ENCODE measurements around the gene CCDC40. TPM values are rescaled to one million over a fixed set of nuclear protein-coding genes. Genes with fewer than 3 reads are reported as not detected.
A peak's percentile ranks its signal among the peaks of the same experiment; 100 is the strongest.

Gene CCDC40
- total and polyA plus RNA-seq, 2 of the 13 experiments (the other 11 are each of a cell fraction or from before 2014, with no cell fraction given), result 4.1 to 5.5 TPM

DNA sequence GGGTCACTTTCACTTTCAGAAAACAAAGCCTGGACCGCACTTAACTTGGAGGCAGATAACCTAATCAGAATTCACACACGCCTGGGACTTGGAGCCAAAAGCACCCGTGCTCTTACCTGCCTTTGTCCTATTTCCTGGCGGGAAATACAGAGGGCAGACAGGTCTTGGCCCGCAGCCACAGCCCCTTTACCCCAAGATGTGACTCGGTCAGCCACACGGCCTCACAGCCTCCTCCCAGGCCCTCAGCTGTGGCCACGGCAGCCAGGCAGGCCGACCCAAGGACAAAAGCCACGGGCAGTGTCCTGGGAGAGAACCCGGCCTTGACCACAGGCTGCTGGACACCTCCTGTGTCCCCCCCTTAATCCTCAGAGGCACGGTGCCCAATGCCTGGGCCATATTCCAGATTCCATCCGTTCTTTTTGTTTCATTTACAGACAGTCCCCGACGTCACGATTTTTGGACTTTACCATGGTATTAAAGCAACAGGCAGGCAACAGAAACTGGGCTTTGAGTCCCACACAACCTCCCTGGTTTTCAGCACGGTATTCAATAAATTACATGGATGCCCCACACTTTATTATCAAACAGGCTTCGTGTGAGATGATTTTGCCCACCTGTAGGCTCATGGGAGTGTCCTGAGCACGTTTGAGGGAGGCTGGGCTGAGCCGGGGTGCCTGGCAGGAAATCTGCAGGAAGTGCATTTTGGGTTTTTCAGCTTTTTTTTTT, 34.8 kb downstream of the CCDC40 start (continued):
- TF ChIP-seq, protein P1, sequence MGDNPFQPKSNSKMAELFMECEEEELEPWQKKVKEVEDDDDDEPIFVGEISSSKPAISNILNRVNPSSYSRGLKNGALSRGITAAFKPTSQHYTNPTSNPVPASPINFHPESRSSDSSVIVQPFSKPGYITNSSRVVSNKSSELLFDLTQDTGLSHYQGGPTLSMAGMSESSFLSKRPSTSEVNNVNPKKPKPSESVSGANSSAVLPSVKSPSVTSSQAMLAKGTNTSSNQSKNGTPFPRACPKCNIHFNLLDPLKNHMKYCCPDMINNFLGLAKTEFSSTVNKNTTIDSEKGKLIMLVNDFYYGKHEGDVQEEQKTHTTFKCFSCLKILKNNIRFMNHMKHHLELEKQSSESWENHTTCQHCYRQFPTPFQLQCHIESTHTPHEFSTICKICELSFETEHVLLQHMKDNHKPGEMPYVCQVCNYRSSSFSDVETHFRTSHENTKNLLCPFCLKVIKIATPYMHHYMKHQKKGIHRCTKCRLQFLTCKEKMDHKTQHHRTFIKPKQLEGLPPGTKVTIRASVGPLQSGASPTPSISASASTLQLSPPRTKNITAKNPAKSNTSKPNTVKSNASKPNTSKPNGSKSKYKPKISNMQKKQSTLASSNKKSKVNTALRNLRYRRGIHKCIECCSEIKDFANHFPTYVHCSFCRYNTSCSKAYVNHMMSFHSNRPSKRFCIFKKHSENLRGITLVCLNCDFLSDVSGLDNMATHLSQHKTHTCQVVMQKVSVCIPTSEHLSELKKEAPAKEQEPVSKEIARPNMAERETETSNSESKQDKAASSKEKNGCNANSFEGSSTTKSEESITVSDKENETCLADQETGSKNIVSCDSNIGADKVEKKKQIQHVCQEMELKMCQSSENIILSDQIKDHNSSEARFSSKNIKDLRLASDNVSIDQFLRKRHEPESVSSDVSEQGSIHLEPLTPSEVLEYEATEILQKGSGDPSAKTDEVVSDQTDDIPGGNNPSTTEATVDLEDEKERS (CRISPR knock-in tag; IDR thresholded peaks at IDR 0.05), result 0 out of 2 replicates have a peak, but pooled peaks have one; percentile 53
- TF ChIP-seq CREM (IDR thresholded peaks at IDR 0.05), result peak; percentile 22; the same call in 1 of the 2 replicates
- no peak for TF ChIP-seq CREM (CRISPR knock-in tag; IDR thresholded peaks at IDR 0.05)
- TF ChIP-seq MIER2 (CRISPR knock-in tag; IDR thresholded peaks at IDR 0.05), result 0 out of 2 replicates have a peak, but pooled peaks have one; percentile 16
- 0 out of 2 replicates have a peak, but pooled peaks have one; percentile 45 for TF ChIP-seq ZSCAN31 (CRISPR knock-in tag; IDR thresholded peaks at IDR 0.05; ENCODE audit: low read depth)
- TF ChIP-seq ZFY (CRISPR knock-in tag; IDR thresholded peaks at IDR 0.05), result peak; percentile 76
- TF ChIP-seq, protein P2, sequence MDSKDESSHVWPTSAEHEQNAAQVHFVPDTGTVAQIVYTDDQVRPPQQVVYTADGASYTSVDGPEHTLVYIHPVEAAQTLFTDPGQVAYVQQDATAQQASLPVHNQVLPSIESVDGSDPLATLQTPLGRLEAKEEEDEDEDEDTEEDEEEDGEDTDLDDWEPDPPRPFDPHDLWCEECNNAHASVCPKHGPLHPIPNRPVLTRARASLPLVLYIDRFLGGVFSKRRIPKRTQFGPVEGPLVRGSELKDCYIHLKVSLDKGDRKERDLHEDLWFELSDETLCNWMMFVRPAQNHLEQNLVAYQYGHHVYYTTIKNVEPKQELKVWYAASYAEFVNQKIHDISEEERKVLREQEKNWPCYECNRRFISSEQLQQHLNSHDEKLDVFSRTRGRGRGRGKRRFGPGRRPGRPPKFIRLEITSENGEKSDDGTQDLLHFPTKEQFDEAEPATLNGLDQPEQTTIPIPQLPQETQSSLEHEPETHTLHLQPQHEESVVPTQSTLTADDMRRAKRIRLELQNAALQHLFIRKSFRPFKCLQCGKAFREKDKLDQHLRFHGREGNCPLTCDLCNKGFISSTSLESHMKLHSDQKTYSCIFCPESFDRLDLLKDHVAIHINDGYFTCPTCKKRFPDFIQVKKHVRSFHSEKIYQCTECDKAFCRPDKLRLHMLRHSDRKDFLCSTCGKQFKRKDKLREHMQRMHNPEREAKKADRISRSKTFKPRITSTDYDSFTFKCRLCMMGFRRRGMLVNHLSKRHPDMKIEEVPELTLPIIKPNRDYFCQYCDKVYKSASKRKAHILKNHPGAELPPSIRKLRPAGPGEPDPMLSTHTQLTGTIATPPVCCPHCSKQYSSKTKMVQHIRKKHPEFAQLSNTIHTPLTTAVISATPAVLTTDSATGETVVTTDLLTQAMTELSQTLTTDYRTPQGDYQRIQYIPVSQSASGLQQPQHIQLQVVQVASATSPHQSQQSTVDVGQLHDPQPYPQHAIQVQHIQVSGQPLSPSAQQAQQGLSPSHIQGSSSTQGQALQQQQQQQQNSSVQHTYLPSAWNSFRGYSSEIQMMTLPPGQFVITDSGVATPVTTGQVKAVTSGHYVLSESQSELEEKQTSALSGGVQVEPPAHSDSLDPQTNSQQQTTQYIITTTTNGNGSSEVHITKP (CRISPR knock-in tag; IDR thresholded peaks at IDR 0.05; ENCODE audit: low read depth), result 0 out of 2 replicates have a peak, but pooled peaks have one; percentile 29
- peak; percentile 95 for TF ChIP-seq ZNF44 (CRISPR knock-in tag; IDR thresholded peaks at IDR 0.05)
- TF ChIP-seq ZSCAN29 (CRISPR knock-in tag; conservative IDR thresholded peaks at IDR 0.05), result peak; percentile 32; the same call in 1 of the 2 replicates
- peak; percentile 61; the same call in 1 of the 2 replicates for TF ChIP-seq ZNF543 (CRISPR knock-in tag; IDR thresholded peaks at IDR 0.05)
- TF ChIP-seq ZNF746 (CRISPR knock-in tag; IDR thresholded peaks at IDR 0.05), result 0 out of 2 replicates have a peak, but pooled peaks have one; percentile 40
- peak; percentile 19 for TF ChIP-seq SKI (IDR thresholded peaks at IDR 0.05; ENCODE audit: partially characterized antibody)
- TF ChIP-seq ZNF256 (CRISPR knock-in tag; conservative IDR thresholded peaks at IDR 0.05), result 0 out of 2 replicates have a peak, but pooled peaks have one; percentile 41
- TF ChIP-seq CHCHD3 (CRISPR knock-in tag; IDR thresholded peaks at IDR 0.05), result no peak
- no peak for TF ChIP-seq AGO2 (optimal IDR thresholded peaks at IDR 0.05; ENCODE audit: low read depth, low read length)
- TF ChIP-seq, protein P3, sequence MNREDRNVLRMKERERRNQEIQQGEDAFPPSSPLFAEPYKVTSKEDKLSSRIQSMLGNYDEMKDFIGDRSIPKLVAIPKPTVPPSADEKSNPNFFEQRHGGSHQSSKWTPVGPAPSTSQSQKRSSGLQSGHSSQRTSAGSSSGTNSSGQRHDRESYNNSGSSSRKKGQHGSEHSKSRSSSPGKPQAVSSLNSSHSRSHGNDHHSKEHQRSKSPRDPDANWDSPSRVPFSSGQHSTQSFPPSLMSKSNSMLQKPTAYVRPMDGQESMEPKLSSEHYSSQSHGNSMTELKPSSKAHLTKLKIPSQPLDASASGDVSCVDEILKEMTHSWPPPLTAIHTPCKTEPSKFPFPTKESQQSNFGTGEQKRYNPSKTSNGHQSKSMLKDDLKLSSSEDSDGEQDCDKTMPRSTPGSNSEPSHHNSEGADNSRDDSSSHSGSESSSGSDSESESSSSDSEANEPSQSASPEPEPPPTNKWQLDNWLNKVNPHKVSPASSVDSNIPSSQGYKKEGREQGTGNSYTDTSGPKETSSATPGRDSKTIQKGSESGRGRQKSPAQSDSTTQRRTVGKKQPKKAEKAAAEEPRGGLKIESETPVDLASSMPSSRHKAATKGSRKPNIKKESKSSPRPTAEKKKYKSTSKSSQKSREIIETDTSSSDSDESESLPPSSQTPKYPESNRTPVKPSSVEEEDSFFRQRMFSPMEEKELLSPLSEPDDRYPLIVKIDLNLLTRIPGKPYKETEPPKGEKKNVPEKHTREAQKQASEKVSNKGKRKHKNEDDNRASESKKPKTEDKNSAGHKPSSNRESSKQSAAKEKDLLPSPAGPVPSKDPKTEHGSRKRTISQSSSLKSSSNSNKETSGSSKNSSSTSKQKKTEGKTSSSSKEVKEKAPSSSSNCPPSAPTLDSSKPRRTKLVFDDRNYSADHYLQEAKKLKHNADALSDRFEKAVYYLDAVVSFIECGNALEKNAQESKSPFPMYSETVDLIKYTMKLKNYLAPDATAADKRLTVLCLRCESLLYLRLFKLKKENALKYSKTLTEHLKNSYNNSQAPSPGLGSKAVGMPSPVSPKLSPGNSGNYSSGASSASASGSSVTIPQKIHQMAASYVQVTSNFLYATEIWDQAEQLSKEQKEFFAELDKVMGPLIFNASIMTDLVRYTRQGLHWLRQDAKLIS (CRISPR knock-in tag; IDR thresholded peaks at IDR 0.05), result no peak
- peak; percentile 46; the same call in 1 of the 2 replicates for TF ChIP-seq KMT2B (CRISPR knock-in tag; IDR thresholded peaks at IDR 0.05)
- TF ChIP-seq ZNF143 (CRISPR knock-in tag; IDR thresholded peaks at IDR 0.05), result 0 out of 2 replicates have a peak, but pooled peaks have one; percentile 29
